Astrocyte of the cerebellum (primary cell): ENCODE results near the gene FPR2.
A peak's percentile ranks its signal among the peaks of the same experiment; 100 is the strongest.

Experiments used
- DNase-seq: peaks from one replicate; pipeline ENCODE4 v3.0.0-alpha.2; 2011; ENCODE audit warnings: low read depth
- H3K4me3 ChIP-seq: 2 replicates; pipeline ENCODE4 v1.5.1; 2011; ENCODE audit warnings: mild to moderate bottlenecking, low read depth, low read length, moderate library complexity
- in situ Hi-C: cut with HindIII; loops from 2 replicates; pipeline ENCODE4 v1.10.0; 2017; ENCODE audit warnings: low sequenced_read_pairs
- TF ChIP-seq, protein P1 (sequence below): IDR thresholded peaks from 2 replicates; pipeline ENCODE4 v1.5.1; 2012; ENCODE audit warnings: low read length, low read depth, moderate library complexity, mild to moderate bottlenecking; ENCODE audit errors: missing control alignments

FPR2 gene

DNA sequence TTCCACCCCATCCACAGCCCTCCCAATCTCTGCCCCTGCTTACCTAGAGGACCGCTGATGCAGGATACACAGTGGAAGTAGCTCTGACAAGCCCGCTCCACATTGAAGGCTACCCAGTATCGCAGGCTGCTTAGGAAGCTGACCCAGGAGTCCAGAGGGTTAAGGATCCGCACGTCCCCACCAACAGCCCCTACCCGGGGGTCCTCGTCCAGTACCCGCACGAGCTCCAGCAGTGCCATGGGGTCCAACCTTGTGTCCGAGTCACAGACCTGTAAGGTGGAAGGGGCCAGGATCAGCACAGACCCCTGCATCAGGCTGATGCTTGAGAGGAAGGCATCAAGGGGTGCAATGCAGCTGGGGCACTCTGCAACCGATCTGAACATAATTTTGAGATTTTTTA lies 44.1 kb upstream of the FPR2 start:
- no peak overlapping the region for H3K4me3 ChIP-seq
- in situ Hi-C loops, result no loop called here
- DNase-seq, result no peak
- TF ChIP-seq, protein P1, sequence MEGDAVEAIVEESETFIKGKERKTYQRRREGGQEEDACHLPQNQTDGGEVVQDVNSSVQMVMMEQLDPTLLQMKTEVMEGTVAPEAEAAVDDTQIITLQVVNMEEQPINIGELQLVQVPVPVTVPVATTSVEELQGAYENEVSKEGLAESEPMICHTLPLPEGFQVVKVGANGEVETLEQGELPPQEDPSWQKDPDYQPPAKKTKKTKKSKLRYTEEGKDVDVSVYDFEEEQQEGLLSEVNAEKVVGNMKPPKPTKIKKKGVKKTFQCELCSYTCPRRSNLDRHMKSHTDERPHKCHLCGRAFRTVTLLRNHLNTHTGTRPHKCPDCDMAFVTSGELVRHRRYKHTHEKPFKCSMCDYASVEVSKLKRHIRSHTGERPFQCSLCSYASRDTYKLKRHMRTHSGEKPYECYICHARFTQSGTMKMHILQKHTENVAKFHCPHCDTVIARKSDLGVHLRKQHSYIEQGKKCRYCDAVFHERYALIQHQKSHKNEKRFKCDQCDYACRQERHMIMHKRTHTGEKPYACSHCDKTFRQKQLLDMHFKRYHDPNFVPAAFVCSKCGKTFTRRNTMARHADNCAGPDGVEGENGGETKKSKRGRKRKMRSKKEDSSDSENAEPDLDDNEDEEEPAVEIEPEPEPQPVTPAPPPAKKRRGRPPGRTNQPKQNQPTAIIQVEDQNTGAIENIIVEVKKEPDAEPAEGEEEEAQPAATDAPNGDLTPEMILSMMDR, result no peak

DNA sequence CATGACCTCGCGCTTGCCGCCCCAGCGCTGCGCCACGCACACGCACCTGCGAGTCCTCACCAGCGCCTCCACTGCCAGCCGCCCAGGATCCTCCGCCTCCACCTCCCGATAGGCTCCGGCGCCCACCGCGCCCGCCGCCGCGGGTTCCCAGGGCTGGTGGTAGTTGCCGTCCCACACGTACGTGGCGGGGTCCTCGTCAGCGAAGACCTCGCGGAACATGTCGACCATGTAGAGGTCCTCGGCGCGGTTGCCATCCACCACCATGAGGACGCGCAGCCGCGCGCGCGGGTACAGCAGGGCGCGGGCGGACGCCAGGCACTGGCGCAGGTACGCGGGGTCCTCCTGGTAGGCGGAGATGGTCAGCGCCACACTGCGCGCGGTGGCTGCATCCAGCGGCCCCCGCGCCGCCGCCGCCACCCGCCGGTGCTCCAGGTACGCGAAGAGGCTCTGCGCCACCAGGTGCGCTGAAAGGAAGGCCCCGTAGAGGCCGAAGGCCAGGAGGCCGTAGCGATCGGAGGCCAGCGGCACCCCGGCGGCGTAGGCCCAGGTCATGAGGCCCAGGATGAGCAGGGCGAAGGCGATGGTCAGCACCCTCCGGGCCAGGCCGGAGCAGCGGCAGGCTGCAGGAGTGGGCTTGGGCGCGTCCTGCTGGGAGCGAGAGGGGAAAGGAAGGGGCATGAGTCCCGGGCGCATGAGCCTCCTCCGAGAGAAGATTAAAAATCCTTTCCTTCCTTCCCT lies 41.6 kb upstream of the FPR2 start:
- peak overlapping the region; percentile 21 for H3K4me3 ChIP-seq
- DNase-seq, result no peak
- TF ChIP-seq, protein P1, result no peak
- in situ Hi-C loops, result no loop called here

DNA sequence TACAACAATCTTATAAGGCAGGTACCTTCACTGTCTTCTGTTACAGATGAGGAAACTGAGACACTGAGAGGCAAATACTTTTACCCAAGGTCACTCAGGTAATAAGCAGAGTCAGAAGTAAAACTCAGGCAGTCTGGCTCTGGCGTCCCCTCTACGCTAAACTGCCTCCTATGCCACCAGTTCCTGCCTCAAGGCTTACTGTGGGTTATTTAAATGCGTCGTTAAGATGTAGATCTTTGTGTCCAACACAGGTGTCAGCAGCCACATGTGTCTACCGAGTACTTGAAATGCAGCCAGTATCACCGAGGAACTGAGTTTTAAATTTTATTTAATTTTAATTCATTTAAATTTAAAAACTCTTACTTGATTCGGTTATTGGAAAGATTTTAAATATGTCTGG lies 39.1 kb upstream of the FPR2 start:
- TF ChIP-seq, protein P1, result no peak
- in situ Hi-C loops, result no loop called here
- no peak overlapping the region for H3K4me3 ChIP-seq
- DNase-seq, result no peak

DNA sequence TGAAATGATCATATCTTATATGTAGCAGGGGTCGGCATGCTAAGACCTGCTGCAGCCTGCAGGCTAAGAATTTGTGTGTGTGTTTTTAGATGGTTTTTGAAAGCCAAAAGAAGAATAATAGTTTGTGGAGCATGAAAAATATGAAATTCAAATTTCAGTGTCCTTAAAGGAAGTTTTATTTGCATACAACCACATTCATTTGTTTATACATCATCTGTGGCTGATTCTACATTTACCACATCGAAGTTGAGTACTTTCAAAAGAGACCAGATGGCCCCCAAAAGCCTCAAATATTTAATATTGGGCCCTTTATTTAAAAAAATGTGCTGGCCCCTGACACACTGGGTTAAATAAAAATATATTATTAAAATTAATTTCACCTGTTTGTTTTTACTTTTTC lies 38.5 kb upstream of the FPR2 start:
- TF ChIP-seq, protein P1, result no peak
- in situ Hi-C loops, result no loop called here
- no peak for DNase-seq
- no peak overlapping the region for H3K4me3 ChIP-seq

DNA sequence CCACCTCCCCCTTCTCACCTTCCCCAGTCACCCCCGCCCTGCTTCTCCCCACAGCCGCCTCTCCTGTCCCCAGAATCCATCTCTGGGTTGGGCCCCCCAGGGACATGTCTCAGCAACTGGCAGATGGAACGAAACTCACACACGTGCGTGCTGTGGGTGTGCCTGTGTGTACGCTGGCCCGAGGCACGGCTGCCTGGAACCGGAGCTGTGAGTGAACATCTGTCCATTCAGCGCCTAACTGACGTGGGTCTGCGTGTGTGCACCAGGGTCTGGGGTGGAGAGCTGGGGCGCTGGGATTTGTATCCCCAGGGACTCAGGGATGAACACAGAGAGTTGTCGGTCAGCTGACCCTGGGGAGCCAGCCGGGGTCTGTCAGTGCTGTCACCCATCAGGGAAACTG lies 36.4 kb upstream of the FPR2 start:
- in situ Hi-C loops, result no loop called here
- TF ChIP-seq, protein P1, result no peak
- H3K4me3 ChIP-seq, result no peak overlapping the region
- no peak for DNase-seq

- in situ Hi-C loops, result no loop called here
- TF ChIP-seq, protein P1, result no peak
- no peak for DNase-seq
- H3K4me3 ChIP-seq, result no peak overlapping the region
Measured at GRCh38 chr19:51726049-51726448, 34.9 kb upstream of the FPR2 start.
